GM12873 (cell line): ENCODE results near the gene COL6A3.

Source experiments
- CTCF ChIP-seq: IDR thresholded peaks from 2 replicates; pipeline ENCODE4 v1.5.1; 2012; ENCODE audit warnings: low read depth, mild to moderate bottlenecking, moderate library complexity, low read length, control low read depth; ENCODE audit not compliant: insufficient read depth; ENCODE audit errors: missing control alignments

Gene COL6A3

GRCh38 chr2:237438080-237438940 is 24.3 kb upstream of the COL6A3 start:
- no peak for TF ChIP-seq CTCF

- TF ChIP-seq CTCF = no peak
Measured at GRCh38 chr2:237437566-237437965, 23.6 kb upstream of the COL6A3 start.

GRCh38 chr2:237435844-237436587 is 22.1 kb upstream of the COL6A3 start:
- no peak for TF ChIP-seq CTCF

- no peak for TF ChIP-seq CTCF
Measured at GRCh38 chr2:237434866-237435311, 20.9 kb upstream of the COL6A3 start.

GRCh38 chr2:237433920-237434676 is 20.1 kb upstream of the COL6A3 start:
- TF ChIP-seq CTCF = no peak

GRCh38 chr2:237432484-237433092 is 18.6 kb upstream of the COL6A3 start:
- TF ChIP-seq CTCF = no peak
